T-helper 22 cell (primary cell): Measurements from ENCODE around the gene FOXN3.

ENCODE experiments used
- DNase-seq: peaks from one replicate; pipeline ENCODE4 v3.0.0-alpha.2; 2020; ENCODE audit warnings: low read depth

FOXN3 gene

GRCh38 chr14:89249065-89249695 lies 167.9 kb downstream of the FOXN3 start:
- no peak for DNase-seq

- no peak for DNase-seq
Measured at GRCh38 chr14:89248411-89249064, 168.5 kb downstream of the FOXN3 start.

- DNase-seq = no peak
Measured at GRCh38 chr14:89247457-89248122, 169.4 kb downstream of the FOXN3 start.

GRCh38 chr14:89246290-89246689 lies 170.7 kb downstream of the FOXN3 start:
- DNase-seq = no peak

GRCh38 chr14:89245802-89246201 lies 171.2 kb downstream of the FOXN3 start:
- DNase-seq = no peak

- DNase-seq = no peak
Measured at GRCh38 chr14:89244720-89245119, 172.3 kb downstream of the FOXN3 start.

GRCh38 chr14:89243741-89244140 lies 173.3 kb downstream of the FOXN3 start:
- DNase-seq = no peak

- no peak for DNase-seq
Measured at GRCh38 chr14:89243286-89243685, 173.7 kb downstream of the FOXN3 start.

- DNase-seq = no peak
Measured at GRCh38 chr14:89242652-89243279, 174.3 kb downstream of the FOXN3 start.

GRCh38 chr14:89241934-89242651 lies 174.9 kb downstream of the FOXN3 start:
- no peak for DNase-seq

GRCh38 chr14:89241257-89241656 lies 175.8 kb downstream of the FOXN3 start:
- no peak for DNase-seq

GRCh38 chr14:89240414-89240813 lies 176.6 kb downstream of the FOXN3 start:
- no peak for DNase-seq

- DNase-seq = no peak
Measured at GRCh38 chr14:89239023-89239422, 178.0 kb downstream of the FOXN3 start.

- no peak for DNase-seq
Measured at GRCh38 chr14:89237921-89238529, 179.0 kb downstream of the FOXN3 start.

GRCh38 chr14:89236851-89237250 lies 180.2 kb downstream of the FOXN3 start:
- no peak for DNase-seq

GRCh38 chr14:89233184-89233583 lies 183.8 kb downstream of the FOXN3 start:
- DNase-seq = no peak

GRCh38 chr14:89232265-89233070 lies 184.6 kb downstream of the FOXN3 start:
- no peak for DNase-seq

- no peak for DNase-seq
Measured at GRCh38 chr14:89231426-89232113, 185.5 kb downstream of the FOXN3 start.

GRCh38 chr14:89228921-89229639 lies 188.0 kb downstream of the FOXN3 start:
- DNase-seq = no peak

- DNase-seq = no peak
Measured at GRCh38 chr14:89227496-89227836, 189.6 kb downstream of the FOXN3 start.
